GM12878 (cell line): ENCODE measurements around the gene XPNPEP2. TPM values are rescaled to one million over a fixed set of nuclear protein-coding genes. Genes with fewer than 3 reads are reported as not detected.

Source experiments
- CHD1 ChIP-seq: IDR thresholded peaks from 2 replicates; pipeline ENCODE4 v1.6.1; 2012; ENCODE audit warnings: low read depth, low read length, improper control_type of control experiment
- FOXM1 ChIP-seq: IDR thresholded peaks from 2 replicates; pipeline ENCODE4 v1.6.1; 2012; ENCODE audit warnings: low read depth, mild to moderate bottlenecking, inconsistent platforms, low read length, moderate library complexity
- MEF2B ChIP-seq: fragments of 450-650 bp; IDR thresholded peaks from 2 replicates; pipeline ENCODE4 v1.6.1; 2018; ENCODE audit warnings: mild to moderate bottlenecking, moderate library complexity; ENCODE audit not compliant: partially characterized antibody, poor library complexity, severe bottlenecking
- SPI1 ChIP-seq: IDR thresholded peaks from 2 replicates; pipeline ENCODE4 v1.6.1; 2011; ENCODE audit warnings: low read depth, mild to moderate bottlenecking, low read length, moderate library complexity, borderline replicate concordance; ENCODE audit not compliant: insufficient read depth
- ZBTB40 ChIP-seq: fragments of 450-650 bp; IDR thresholded peaks from 2 replicates; pipeline ENCODE4 v1.6.1; 2016; ENCODE audit warnings: mild to moderate bottlenecking, moderate library complexity, borderline replicate concordance
- ZNF274 ChIP-seq: IDR thresholded peaks from one replicate; pipeline ENCODE4 v1.8.0; 2011; ENCODE audit not compliant: insufficient read length, insufficient read depth
- polyA plus RNA-seq, 11 experiments: library from polyadenylated mRNA; depleted of rRNA in 4 of 11; unstranded in 6 of 11; stranded (reverse) in 5 of 11; fragments of >200 nt; fragmentation: Nextera tagmentation in 4 of 11; fragmentation: Illumina TruSeq in 1 of 11; extraction: Ambion mirVana in 4 of 11; extraction: Trizol in 1 of 11; gene quantifications; 1 replicate in 1 of 11; 2 replicates in 10 of 11; pipeline versions ENCODE4 v1.2.1 to v1.2.3, GENCODE V29; 2011 to 2016; ENCODE audit warnings: inconsistent platforms in 2 of 11, missing spikeins in 2 of 11, low read depth in 1 of 11
- total RNA-seq, 4 experiments: library from RNA; depleted of rRNA in 3 of 4; stranded (reverse); fragments of >200 nt in 3 of 4; fragmentation: Illumina TruSeq in 1 of 4; extraction: Trizol in 1 of 4; gene quantifications; 2 replicates each; pipeline versions ENCODE4 v1.2.1 to v1.2.3, GENCODE V29; 2013 to 2021

XPNPEP2 gene
- total and polyA plus RNA-seq, 10 of the 15 experiments (the other 5 are each of a cell fraction or from before 2014, with no cell fraction given), result 0.04 to 0.37 (median 0.15) TPM

GRCh38 chrX:129750971-129751370, 12.2 kb downstream of the XPNPEP2 start (continued):
- TF ChIP-seq SPI1, result no peak
- no peak for TF ChIP-seq CHD1
- no peak for TF ChIP-seq FOXM1
- no peak for TF ChIP-seq MEF2B
- TF ChIP-seq ZBTB40, result no peak
- TF ChIP-seq ZNF274, result no peak
